K562 (cell line): ENCODE data around the gene UTP25. TPM values are rescaled to one million over a fixed set of nuclear protein-coding genes. Genes with fewer than 3 reads are reported as not detected.

ENCODE experiments used
- RAD21 ChIP-seq, 2 experiments: fragments of 250-450 bp in 1 of 2; fragments of 450-650 bp in 1 of 2; sonication (Bioruptor Pico) in 1 of 2; formaldehyde crosslinking in 1 of 2; IDR thresholded peaks in 1 of 2; conservative IDR thresholded peaks in 1 of 2; 2 replicates each; pipeline versions ENCODE4 v1.4.0 to v1.8.0; 2020 to 2022; ENCODE audit warnings: mild to moderate bottlenecking in 2 of 2, moderate library complexity in 1 of 2
- ZNF175 ChIP-seq: fragments of 200-800 bp; sonication (Bioruptor generic); IDR thresholded peaks from 2 replicates; pipeline ENCODE4 v1.6.1; 2016; ENCODE audit warnings: low read depth, mild to moderate bottlenecking, missing genetic modification characterization, missing compliant biosample characterization
- polyA plus RNA-seq, 8 experiments: library from polyadenylated mRNA; depleted of rRNA in 4 of 8; stranded (reverse) in 5 of 8; unstranded in 3 of 8; fragments of >200 nt; fragmentation: Nextera tagmentation in 2 of 8; fragmentation: Illumina TruSeq in 1 of 8; extraction: Ambion mirVana in 2 of 8; extraction: Trizol in 1 of 8; gene quantifications; 2 replicates each; pipeline versions ENCODE4 v1.2.1 to v1.2.3, GENCODE V29; 2011 to 2014; ENCODE audit warnings: inconsistent platforms in 1 of 8, missing spikeins in 1 of 8
- total RNA-seq, 7 experiments: library from RNA; depleted of rRNA in 6 of 7; stranded (reverse); fragments of >200 nt in 6 of 7; fragmentation: Illumina TruSeq in 2 of 7; extraction: Trizol in 2 of 7; gene quantifications; 2 replicates each; pipeline versions ENCODE4 v1.2.1 to v1.2.3, GENCODE V29; 2011 to 2021; ENCODE audit warnings: low replicate concordance in 1 of 7
- TF ChIP-seq, protein P1 (sequence below), 2 experiments: fragments of 450-650 bp; formaldehyde crosslinking in 1 of 2; IDR thresholded peaks; 2 replicates each; pipeline versions ENCODE4 v1.4.0 to v1.6.1; 2014 to 2020; ENCODE audit warnings: mild to moderate bottlenecking in 2 of 2, borderline replicate concordance in 1 of 2, low read depth in 1 of 2
- TF ChIP-seq, protein P2 (sequence below), 3 experiments: IDR thresholded peaks in 2 of 3; conservative IDR thresholded peaks in 1 of 3; 2 replicates each; pipeline ENCODE4 v1.5.1; 2011 to 2012; ENCODE audit warnings: low read length in 3 of 3, mild to moderate bottlenecking in 3 of 3, control low read depth in 2 of 3, improper control_type of control experiment in 1 of 3, inconsistent platforms in 1 of 3, low read depth in 1 of 3, mixed read lengths in 1 of 3, moderate library complexity in 1 of 3; ENCODE audit not compliant: insufficient read depth in 2 of 3

The UTP25 gene
- total and polyA plus RNA-seq, 9 of the 15 experiments (the other 6 are each of a cell fraction or from before 2014, with no cell fraction given): 5.7 to 17.6 (median 12.0) TPM

DNA sequence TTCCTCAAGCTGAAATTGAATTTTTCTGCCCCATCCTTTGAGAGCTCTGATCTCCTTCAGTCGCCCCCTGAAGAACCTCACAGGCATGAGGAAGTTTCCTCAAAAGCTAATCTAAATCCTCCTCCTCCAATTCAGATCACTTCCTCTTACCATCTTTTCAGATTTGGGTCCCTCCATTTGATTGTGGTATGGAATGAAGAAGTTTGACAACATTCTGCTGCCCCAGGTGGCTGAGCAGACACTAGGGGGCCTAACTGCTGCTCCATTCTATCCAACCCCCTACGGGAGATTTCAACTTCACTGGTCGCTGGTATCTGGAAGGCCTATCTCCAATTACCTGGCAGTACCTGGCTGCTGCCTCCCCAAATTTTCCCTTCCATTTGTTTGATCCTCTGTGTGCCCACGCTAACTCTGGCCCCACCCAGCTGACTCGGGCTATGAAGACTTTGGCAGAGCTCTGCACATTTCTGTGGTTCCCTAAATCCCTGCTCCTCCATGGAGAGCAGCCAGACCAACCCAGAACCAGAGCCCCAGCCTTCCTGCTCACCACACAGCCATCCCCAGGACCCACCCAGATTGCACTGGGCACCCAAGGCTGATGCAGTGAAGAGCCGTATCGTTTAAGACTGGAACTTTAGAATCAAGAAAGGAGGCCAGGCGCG lies 29.7 kb upstream of the UTP25 start (continued):
- TF ChIP-seq, protein P1, sequence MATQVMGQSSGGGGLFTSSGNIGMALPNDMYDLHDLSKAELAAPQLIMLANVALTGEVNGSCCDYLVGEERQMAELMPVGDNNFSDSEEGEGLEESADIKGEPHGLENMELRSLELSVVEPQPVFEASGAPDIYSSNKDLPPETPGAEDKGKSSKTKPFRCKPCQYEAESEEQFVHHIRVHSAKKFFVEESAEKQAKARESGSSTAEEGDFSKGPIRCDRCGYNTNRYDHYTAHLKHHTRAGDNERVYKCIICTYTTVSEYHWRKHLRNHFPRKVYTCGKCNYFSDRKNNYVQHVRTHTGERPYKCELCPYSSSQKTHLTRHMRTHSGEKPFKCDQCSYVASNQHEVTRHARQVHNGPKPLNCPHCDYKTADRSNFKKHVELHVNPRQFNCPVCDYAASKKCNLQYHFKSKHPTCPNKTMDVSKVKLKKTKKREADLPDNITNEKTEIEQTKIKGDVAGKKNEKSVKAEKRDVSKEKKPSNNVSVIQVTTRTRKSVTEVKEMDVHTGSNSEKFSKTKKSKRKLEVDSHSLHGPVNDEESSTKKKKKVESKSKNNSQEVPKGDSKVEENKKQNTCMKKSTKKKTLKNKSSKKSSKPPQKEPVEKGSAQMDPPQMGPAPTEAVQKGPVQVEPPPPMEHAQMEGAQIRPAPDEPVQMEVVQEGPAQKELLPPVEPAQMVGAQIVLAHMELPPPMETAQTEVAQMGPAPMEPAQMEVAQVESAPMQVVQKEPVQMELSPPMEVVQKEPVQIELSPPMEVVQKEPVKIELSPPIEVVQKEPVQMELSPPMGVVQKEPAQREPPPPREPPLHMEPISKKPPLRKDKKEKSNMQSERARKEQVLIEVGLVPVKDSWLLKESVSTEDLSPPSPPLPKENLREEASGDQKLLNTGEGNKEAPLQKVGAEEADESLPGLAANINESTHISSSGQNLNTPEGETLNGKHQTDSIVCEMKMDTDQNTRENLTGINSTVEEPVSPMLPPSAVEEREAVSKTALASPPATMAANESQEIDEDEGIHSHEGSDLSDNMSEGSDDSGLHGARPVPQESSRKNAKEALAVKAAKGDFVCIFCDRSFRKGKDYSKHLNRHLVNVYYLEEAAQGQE (IDR thresholded peaks at IDR 0.05; ENCODE audit: borderline replicate concordance): 0 out of 2 replicates have a peak, but pooled peaks have one; percentile 3
- TF ChIP-seq, protein P1 (CRISPR knock-in tag; IDR thresholded peaks at IDR 0.05; ENCODE audit: low read depth): no peak
- TF ChIP-seq, protein P2, sequence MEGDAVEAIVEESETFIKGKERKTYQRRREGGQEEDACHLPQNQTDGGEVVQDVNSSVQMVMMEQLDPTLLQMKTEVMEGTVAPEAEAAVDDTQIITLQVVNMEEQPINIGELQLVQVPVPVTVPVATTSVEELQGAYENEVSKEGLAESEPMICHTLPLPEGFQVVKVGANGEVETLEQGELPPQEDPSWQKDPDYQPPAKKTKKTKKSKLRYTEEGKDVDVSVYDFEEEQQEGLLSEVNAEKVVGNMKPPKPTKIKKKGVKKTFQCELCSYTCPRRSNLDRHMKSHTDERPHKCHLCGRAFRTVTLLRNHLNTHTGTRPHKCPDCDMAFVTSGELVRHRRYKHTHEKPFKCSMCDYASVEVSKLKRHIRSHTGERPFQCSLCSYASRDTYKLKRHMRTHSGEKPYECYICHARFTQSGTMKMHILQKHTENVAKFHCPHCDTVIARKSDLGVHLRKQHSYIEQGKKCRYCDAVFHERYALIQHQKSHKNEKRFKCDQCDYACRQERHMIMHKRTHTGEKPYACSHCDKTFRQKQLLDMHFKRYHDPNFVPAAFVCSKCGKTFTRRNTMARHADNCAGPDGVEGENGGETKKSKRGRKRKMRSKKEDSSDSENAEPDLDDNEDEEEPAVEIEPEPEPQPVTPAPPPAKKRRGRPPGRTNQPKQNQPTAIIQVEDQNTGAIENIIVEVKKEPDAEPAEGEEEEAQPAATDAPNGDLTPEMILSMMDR (IDR thresholded peaks at IDR 0.05 in 2 of 3, conservative IDR thresholded peaks at IDR 0.05 in 1 of 3; ENCODE audit: insufficient read depth in 2 of 3, low read depth in 1 of 3, low read length in 3 of 3): peak; percentile 50 to 54 (median 52)
- TF ChIP-seq ZNF175 (CRISPR knock-in tag): no peak
- TF ChIP-seq RAD21 (CRISPR knock-in tag; conservative IDR thresholded peaks at IDR 0.05 in 1 of 2, IDR thresholded peaks at IDR 0.05 in 1 of 2): peak in 1 of 2 experiments; percentile 38; a peak in 2 of 4 replicates
